GM20000 (cell line): ENCODE measurements around the gene ANO1.

Experiments used
- DNase-seq: peaks from one replicate; pipeline ENCODE4 v3.0.0; 2012; ENCODE audit warnings: low spot score
- TF ChIP-seq, protein P1 (sequence below): IDR thresholded peaks from 2 replicates; pipeline ENCODE4 v1.5.1; 2012; ENCODE audit warnings: mild to moderate bottlenecking, control low read depth; ENCODE audit errors: extremely low read depth, missing control alignments

Gene ANO1

GRCh38 chr11:70105755-70106571 is 27.8 kb downstream of the ANO1 start:
- TF ChIP-seq, protein P1, sequence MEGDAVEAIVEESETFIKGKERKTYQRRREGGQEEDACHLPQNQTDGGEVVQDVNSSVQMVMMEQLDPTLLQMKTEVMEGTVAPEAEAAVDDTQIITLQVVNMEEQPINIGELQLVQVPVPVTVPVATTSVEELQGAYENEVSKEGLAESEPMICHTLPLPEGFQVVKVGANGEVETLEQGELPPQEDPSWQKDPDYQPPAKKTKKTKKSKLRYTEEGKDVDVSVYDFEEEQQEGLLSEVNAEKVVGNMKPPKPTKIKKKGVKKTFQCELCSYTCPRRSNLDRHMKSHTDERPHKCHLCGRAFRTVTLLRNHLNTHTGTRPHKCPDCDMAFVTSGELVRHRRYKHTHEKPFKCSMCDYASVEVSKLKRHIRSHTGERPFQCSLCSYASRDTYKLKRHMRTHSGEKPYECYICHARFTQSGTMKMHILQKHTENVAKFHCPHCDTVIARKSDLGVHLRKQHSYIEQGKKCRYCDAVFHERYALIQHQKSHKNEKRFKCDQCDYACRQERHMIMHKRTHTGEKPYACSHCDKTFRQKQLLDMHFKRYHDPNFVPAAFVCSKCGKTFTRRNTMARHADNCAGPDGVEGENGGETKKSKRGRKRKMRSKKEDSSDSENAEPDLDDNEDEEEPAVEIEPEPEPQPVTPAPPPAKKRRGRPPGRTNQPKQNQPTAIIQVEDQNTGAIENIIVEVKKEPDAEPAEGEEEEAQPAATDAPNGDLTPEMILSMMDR, result no peak

GRCh38 chr11:70106757-70107156 is 28.6 kb downstream of the ANO1 start:
- TF ChIP-seq, protein P1, result no peak
- no peak for DNase-seq

More at GRCh38 chr11:70105755-70106571, 27.8 kb downstream of the ANO1 start:
- DNase-seq, result no peak

- TF ChIP-seq, protein P1, result no peak
- DNase-seq, result no peak
Measured at GRCh38 chr11:70107191-70107590, 29.1 kb downstream of the ANO1 start.

DNA sequence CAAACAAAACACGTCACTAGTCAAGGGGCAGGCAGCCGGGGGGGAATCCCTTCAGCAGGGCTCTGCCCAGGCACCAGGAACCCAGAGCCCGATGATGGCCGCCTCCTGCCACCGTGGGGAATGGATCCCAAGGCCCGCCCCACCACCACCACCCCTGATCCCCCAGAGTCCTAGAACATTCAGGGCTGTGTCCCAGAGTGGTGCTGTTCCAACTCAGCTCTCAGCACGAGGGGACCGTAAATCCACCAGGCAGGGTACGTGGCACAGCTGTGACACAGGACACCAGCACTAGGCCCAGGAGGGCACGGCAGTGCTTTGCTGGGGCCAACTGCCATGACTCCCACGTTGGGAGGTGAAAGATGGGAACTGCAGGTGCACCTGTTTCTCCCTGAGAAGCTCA is 29.6 kb downstream of the ANO1 start:
- TF ChIP-seq, protein P1, result no peak
- DNase-seq, result no peak

DNA sequence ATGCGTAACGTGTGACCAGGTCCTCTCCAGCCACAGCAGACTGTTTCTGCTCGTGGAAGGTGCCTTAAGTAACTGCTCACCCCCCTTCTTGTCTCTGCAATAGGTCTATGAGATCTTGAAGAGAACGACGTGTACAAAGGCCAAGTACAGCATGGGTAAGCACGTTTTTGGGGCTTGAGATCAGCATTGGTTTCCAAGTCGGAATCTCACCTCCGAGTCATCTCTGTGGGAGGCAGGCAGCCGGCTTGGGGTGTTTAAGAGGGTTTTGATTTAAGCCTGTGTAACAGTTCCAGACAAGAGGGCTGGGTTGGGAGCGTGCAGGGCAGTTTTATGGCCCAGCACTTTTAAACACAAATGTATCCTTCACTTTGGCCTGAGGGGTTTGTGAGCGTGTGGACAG is 30.1 kb downstream of the ANO1 start:
- TF ChIP-seq, protein P1, result no peak
- DNase-seq, result no peak

DNA sequence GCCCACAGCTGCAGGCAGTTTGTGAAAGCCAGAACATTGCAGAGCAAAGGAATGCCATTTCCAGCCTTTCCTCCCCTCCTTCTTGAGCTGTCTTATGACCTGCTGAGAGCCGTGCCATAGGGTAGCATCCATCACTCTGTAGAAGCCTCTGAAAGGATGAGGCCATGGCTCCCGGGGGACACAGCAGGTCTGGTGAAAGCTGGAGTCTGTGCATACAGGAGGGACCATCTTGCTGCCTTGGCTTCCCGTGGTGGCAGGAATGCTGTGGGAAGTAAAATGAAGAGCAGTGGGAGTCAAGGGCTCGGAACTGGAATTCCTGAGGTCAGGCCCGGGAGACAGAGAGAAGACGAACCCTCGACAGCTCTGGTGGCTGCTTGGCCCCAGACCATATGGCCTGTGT is 30.9 kb downstream of the ANO1 start:
- TF ChIP-seq, protein P1, result no peak
- DNase-seq, result no peak

- TF ChIP-seq, protein P1, result no peak
- DNase-seq, result no peak
Measured at GRCh38 chr11:70109903-70110302, 31.8 kb downstream of the ANO1 start.
